ENCODE data around the gene USF2.

DNA sequence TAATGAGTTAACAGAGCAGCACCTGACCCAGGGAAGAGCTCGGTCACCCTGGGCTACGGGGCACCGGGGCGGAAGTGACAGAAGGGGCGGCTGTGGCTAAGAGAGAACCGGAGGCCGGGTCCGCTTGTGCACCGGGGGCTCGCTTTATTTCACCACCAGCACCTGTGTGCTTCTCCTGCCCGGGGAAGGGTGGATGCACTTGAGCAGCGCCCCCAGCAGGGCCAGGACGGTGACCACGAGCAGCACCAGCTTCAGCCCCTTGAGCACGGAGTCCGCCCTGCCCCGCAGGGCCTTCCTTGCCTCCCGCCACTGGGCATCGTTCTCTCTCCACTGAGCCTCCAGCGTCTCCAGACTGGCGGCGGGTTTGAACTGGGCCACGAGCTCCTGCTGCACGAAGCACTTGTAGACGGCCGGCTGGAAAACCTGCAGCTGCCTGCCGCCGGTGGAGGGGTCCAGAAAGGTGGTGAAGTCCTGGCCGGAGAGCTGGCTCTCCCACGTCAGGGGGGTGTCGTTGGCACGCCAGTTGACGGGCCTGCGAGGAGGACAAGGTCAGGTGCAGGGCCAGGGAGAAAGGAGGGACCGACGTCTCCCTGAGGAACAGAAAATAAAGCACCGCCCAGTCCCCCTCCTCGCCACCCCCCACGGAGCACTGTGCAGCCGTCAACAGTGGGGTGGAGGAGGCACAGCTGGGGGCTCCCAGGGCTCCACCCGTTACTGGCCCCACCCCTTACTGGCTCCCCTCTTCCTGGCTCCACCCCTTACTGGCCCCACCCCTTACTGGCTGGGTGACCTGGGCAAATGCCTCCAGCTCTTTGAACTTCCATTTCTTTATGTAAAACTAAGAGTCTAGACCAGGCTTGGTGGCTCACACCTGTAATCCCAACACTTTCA, 43.8 kb upstream of the USF2 start:
- TF ChIP-seq MAX (IDR thresholded peaks at IDR 0.05) (no peak), TAF1 (IDR thresholded peaks at IDR 0.05; ENCODE audit: low read depth) (no peak), EP300 (IDR thresholded peaks at IDR 0.05; ENCODE audit: borderline replicate concordance) (no peak)

Measured in Ishikawa (cell line).